NCI-H1417 treated with DMSO at 0.1 percent for 48 hours (cell line): Measurements from ENCODE around the gene NRARP.
"Not testable (repeated sequence)": the region's sequence is repeated elsewhere in the genome, so short reads cannot be mapped to it uniquely, and the experiment has no call there.

Experiments used
- DNase-seq: peaks from one replicate; lab custom pipeline; 2025; lab: John Stamatoyannopoulos, UW

The NRARP gene

DNA sequence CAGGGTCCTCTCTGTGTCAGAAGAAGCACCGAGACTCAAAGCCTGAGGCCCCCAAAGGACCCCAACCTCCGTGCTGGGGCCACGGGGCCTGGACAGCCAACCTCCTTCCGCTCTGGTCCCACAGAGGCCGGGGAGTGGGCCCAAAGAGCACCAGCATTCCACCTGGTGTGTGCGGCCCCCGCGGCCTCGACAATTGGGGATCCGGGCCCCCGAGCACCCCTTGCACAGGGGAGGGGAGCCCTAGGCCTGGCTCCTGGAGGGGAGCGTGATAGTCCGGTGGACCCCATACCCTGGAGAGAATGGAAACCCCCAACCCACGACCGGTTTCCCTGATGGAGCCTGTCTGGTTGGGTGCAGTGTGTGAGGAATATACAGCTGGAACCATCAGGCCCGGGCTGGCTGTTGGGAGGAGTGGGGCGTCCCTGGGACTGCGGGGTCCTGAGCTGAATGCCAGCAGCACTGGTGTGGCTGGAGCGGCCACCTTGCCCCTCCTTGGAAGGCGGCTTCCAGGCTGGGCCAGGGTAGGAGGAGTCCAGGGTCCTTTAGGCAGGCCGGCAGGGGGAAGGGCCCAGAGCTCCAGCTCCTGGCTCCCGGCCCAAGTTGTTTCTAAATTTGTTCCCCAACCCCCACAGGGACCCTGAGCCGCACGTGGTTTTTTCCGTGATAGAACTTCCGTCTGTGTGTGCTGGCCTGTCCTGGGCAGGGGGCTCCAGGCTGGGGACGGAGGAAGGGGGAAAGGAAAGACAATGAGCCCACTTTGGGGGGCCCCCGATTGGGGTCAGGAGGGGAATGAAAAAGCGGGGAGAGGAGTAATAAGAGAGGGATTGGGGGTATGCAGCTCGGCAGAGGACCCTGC lies 25.4 kb downstream of the NRARP start:
- DNase-seq = no peak

DNA sequence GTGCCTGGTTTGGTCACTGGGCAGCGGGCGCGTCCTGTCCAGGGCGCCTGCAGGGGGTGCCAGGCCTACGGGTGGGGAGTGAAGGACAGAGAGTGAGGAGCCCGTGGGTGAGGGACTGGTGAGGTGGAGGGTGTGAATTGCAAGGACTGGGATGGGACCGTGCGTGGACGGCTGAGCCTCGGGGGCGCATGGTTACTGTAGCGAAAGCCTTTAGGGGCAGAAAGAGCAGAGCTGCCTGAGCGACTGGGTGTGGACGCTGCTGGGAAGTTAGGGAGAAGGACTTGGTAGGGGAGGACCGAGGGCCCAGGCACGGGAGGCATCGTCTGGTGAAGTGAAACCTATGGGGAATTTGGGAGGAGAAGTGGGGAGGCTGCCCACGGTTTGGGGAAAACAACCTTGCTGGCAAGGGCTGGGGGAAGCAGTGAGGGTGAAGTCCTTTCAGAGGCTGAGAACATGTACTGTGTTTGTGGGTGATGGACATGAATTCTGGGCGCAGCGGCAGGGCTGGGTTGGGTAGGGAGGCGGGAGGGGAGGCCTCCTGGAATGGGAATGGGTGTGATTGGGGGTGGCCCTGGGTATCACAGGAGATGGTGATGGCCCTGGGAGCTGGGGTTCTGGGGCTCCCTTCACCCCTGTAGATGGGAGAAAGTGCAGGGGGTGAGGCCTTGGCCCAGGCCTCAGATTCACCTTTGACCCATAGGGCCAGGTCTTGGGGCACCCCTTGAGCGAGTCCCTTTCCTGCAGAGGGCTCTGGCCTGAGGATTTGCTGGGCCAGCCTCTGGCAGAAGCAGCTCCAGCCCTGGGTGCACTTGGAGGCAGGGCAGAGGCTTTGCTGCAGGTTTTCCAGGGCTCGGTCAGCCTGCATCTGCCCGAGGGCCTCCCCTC lies 26.2 kb downstream of the NRARP start:
- DNase-seq = no peak

GRCh38 chr9:137275203-137275587 lies 26.9 kb downstream of the NRARP start:
- no peak for DNase-seq

GRCh38 chr9:137273611-137274320 lies 28.3 kb downstream of the NRARP start:
- DNase-seq = no peak

DNA sequence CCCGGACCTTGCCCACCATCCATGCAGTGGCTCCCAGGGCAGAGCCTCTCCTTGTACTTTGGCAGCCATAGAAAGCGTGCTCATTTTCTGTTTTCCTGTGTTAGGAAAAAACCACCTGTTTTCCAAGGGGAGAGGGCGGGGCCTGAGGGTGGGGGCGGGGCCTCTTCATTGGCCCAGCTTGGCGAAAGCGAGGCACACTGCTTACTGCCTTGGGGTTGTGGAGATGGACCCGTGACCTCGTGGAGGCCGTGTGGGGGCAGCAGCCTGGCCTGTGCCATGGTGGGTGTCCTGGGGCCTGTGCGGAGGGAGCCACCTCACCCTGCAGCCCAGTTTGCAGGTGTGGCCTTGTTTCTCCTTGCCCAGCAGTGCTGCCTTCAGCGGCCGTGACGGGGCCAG lies 29.0 kb downstream of the NRARP start:
- no peak for DNase-seq

DNA sequence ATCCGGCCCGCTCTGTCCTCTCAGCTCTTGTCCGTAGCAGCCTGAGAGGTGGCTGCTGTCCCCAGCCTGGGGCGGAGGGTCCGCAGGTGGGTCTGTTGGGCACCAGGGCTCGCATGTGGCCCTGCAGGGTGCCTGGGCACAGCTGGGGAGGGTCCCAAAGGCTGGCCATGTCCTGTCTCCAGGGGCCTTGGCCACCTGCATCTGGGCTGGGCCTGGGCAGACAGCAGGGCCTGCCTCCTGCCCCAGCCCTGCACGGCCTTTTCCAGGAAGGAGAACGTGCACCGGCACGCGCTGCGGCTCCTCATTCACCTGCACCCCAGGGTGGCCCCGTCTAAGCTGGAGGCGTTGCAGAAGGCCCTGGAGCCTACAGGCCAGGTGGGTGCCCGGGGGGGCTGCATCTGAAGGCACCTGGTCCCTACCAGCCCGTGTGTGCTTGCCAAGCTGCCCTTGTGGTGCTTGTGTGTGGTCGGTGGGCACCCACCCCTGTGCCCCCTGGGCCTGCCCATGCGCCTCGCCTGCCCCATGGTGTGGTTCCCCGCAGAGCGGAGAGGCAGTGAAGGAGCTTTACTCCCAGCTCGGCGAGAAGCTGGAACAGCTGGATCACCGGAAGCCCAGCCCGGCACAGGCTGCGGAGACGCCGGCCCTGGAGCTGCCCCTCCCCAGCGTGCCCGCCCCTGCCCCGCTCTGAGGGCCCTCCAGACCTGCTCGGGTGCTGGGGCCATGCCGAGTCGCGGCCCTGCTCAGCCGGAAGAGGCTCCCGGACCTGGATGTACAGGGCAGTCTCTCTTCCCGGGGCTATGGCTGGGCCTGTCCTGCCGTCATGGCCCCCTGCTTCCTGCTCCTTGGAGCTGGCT lies 29.6 kb downstream of the NRARP start:
- DNase-seq = no peak

GRCh38 chr9:137271696-137272076 lies 30.4 kb downstream of the NRARP start:
- no peak for DNase-seq

- no peak for DNase-seq
Measured at GRCh38 chr9:137270929-137271695, 31.0 kb downstream of the NRARP start.

- DNase-seq = no peak
Measured at GRCh38 chr9:137269231-137269772, 32.8 kb downstream of the NRARP start.

- no peak for DNase-seq
Measured at GRCh38 chr9:137268538-137269201, 33.4 kb downstream of the NRARP start.

DNA sequence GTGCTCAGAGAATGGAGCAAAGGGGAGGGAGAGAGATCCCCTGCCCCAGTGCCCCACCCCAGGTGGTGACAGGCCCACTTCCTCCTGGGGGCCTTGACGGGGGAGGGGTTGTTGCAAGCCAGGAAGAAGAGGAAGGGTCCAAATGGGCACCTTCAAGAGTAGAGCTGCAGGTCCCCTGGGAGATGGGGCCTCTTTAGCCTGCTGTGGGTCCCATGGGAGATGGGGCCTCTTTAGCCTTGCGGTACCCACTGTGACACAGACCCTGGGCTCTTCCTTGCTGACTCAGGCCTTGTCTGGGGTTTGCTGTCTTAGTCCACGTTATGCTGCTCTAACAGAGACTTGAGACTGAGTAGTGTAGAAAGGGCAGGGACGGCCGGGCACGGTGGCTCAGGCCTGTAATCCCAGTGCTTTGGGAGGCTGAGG lies 34.1 kb downstream of the NRARP start:
- DNase-seq = no peak

DNA sequence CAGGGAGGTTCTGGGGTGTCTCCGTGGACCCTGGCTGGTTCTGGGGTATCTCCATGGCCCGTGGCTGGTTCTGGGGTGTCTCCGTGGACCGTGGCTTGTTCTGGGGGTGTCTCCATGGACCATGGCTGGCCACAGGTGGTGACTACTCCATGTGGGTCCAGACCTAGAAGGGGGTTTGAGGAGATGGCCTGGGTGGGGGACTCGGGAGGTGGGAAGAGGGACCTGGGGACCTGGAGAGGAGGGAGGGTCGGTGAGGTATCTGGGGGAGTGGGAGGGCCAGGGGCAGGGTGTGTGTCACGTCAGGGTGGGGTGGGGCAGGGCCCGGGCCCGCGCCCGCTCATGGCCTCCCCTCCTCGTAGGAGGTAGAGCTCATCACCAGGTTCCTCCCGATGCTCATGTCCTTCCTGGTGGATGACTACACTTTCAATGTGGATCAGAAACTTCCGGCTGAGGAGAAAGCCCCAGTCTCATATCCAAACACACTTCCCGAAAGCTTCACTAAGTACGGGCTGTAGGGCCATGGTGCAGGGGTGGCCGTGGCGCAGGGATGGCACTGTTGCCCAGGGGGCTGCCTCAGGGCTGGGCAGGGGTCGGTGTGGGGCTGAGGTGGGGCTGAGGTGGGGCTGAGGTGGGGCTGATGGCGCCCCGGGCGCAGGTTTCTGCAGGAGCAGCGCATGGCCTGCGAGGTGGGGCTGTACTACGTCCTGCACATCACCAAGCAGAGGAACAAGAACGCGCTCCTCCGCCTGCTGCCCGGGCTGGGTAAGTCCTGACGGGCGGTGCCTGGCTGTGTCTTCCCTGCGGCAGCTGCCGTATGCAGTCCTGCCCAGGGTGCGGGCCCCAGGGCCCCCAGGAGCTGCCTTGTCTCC lies 35.3 kb downstream of the NRARP start:
- DNase-seq = no peak

- DNase-seq = no peak
Measured at GRCh38 chr9:137266162-137266527, 35.9 kb downstream of the NRARP start.

DNA sequence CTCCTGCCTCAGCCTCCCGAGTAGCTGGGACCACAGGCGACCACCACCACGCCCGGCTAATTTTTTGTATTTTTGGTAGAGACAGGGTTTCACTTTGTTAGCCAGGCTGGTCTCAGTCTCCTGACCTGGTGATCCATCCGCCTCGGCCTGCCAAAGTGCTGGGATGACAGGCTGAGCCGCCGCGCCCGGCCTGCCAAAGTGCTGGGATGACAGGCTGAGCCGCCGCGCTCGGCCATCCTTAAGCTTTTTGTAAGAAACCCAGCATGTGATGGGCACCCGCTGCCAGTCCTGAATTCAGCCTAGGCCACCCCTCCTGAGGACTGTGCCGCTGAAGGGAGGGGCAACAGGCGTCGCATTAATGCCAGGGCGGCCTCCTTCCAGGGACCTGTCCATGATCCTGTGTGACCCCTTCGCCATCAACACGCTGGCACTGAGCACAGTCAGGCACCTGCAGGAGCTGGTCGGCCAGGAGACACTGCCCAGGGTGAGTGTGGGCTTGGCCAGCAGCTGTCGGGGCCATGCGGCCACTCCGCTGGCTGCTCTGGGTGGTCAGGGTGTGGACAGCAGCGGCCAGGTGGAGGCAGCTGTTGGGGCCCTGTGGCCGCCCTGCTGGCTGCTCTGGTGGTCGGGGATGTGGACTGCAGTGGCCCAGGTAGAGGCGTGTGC lies 36.4 kb downstream of the NRARP start:
- DNase-seq = no peak

GRCh38 chr9:137264067-137264466 lies 38.0 kb downstream of the NRARP start:
- no peak for DNase-seq

- no peak for DNase-seq
Measured at GRCh38 chr9:137263506-137263905, 38.6 kb downstream of the NRARP start.

- no peak for DNase-seq
Measured at GRCh38 chr9:137262909-137263285, 39.2 kb downstream of the NRARP start.

- DNase-seq = not testable (repeated sequence)
Measured at GRCh38 chr9:137262173-137262908, 39.7 kb downstream of the NRARP start.
